Measurements from ENCODE around the gene EXOC6B.

GRCh38 chr2:72661985-72662384, 163.8 kb downstream of the EXOC6B start:
- TF ChIP-seq EZH2phosphoT487 (IDR thresholded peaks at IDR 0.05; ENCODE audit: insufficient read depth, low read depth): no peak
- no peak for TF ChIP-seq EZH2 (IDR thresholded peaks at IDR 0.05; ENCODE audit: insufficient read depth, poor library complexity, severe bottlenecking)
